ENCODE results near the gene CEP295NL.
A peak's percentile ranks its signal among the peaks of the same experiment; 100 is the strongest.
"Not testable (repeated sequence)": the region's sequence is repeated elsewhere in the genome, so short reads cannot be mapped to it uniquely, and the experiment has no call there.

Gene CEP295NL, protein sequence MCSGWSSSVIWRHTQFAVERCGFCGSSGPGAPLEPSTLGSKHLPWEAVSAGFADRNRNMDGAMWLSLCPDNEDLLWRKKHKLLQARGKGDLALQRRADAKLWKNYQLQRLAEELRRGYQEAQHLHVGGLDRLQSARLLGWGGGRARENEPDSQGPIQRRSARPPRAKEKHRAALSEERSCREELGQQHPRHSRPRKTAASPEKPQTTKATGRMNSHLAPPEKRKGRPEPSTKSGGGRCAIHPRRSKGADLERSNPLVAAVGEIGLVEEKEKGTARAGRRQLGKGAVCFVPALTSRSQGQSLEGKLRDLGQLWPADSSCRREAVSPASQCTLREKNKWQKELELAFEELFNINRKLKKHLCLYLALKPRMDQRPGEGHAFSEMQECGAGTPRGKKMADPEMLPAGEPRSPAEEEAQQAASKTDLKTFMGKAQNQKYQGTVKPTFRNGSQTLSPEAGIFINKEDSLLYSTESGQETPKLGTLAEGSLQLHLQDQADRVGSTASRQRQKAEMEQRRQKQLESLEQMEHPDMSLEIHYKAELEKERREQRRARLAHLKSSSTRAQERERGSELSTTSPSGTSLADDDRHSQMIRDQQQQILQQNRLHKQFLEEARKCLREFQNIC

DNA sequence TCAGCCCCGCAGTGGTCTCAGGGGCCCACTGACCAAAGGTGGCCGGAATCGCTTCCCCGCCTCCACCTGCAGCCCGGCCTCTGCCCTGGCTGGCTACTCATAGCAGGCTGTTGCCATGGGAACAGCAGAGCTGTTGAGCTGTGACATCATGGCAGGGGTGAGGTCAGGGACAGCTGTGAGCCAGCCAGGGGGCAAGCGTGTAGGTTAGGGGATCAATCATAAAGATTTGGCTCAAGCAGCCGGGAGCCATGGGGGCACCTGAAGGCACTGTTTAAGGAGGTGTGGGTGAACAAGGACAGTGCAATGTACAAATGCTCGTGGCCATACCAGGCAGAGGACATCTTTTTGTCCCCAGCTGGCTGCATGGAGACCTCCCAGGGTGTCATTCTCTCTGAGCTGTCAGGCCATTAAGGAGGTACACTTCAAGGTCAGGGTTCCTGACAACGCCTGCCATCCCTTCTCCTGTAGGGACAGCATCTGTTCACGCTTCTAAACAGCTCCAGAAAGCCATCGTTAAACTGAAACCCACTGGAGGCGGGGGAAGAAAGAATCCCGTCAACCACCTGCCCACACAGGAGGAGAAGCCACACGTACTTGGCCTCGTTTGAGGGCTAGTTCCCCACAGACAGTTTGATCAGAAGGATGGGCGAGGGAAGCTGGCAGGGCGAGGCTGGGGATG lies at the start of gene CEP295NL:
Gene CEP295NL, minus strand, starts transcription at position 101 of the 679 bp plus-strand sequence. CDS start 1,373 bp downstream, outside the sequence.
- DNase-seq: no peak

DNA sequence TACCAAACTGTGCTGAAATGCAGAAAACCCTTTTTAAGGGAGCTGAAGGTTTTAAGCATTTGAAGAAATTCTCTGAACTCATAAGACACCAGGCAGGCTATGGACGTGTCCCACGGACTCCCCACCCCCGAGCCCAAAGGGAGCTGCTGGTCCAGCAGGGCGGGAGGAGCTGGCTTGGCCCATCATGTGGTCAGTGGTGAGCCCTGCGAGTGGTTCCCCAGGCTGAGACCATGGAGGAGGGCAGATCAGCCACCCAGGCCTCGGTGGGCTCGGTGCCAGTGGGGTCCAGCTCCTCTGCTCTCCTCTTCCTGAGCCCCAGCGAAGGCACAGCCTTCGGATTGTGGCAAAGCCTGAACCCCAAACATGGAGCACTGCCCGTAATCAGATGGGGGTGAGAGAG lies 49.7 kb upstream of the CEP295NL start:
- no peak for DNase-seq

DNA sequence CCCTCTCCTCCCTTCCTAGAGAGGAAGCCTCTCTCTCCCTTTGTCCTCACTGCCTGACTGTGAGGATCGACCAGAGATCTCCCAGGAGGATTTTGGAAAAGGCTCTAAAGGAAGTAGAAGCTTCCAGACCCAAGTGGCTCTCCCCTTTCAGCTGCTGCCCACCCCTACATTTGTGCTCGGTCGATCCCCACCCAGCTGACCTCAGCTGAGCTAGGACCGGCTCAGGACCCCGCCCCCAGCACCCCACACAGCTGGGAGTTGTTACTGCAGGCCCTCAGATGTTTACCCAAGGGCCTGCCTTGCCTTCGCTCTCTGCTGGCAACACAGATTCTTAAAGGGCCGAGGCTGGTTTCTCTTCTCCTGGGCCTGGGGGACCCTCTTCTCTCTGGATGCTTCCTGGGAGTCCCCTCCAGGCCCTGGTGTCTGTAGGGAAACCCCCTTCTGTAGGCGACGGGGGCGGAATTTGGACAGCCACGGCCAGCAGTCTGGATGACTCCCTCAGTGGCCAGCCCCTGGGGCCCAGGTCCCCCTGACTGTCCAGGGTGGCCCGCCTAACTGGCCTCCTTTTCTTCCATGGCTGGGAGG lies 49.1 kb upstream of the CEP295NL start:
- no peak for DNase-seq

DNA sequence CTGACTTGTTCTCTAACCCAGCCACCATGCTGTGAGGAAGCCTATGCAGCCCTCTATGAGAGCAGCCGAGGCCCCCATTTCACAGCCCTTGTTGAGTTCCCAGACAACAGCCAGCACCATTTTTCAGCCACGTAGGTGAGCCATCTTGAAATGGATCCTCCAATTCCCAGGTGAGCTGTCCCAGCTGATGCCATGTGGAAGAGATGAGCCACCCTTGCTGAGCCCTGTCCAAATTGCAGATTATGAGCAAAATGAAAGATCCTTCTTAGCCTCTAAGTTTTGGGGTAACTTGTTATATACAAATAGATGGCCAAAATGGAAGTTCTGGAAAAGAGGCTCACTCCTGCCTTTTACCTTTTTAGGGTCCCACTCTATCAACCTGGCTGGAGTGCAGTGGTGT lies 47.9 kb upstream of the CEP295NL start:
- DNase-seq: no peak

DNA sequence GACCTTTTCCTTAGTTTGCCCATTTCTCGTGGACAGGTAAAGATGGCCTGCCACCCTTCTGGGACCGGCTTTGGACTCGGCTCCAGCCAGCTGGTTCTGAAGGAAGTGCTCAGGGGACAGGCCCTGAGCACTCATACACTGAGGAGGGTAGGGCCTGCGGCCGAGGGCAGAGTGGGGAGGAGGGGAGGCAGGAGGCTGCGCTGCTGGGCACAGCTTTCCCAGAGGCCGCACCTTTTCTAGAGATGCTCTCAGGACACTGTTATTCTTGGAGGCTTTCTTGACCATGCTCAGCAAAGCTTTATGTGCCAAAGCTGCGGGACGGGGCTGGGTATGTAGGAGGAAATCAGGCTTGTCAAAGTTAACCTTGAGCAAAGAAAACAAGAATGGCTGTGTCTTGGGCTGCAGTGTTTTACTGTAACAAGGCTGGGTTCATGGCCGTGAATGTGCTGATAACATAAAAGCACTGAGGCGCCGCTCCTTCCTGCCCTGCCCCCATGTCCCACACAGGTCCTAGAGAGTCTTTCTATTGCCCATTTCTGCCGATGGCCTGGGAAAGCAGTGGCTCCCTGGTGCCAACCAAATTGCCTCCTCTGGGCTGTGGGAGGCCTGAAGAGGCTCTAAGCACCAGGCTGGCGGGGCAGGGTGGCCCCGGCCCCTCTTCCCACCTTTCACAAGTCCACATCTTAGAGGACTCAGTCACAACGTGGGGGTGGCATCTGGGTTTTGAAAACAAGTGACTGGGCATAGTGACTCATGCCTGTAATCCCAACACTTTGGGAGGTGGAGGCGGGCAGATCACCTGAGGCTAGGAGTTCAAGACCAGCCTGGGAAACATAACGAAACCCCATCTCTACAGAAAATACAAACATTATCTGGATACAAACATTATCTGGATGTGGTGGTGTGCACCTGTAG lies 44.5 kb upstream of the CEP295NL start:
- no peak for DNase-seq

DNA sequence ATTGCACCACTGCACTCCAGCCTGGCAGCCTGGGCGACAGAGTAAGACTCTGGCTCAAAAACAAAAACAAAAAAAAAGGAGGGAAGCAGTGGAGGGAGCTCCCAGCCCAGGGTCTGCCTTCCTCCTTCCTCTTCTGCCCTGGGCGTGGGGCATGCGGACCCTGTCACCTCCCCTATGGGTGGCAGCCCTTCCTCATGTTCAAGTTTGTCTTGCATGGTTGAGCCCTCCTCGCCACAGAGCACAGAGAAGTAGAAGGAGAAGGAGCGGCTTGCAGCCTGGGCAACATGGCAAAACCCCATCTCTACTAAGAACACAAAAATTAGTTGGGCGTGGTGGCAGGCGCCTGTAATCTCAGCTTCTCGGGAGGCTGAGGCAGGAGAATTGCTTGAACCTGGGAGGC lies 43.6 kb upstream of the CEP295NL start:
- DNase-seq: no peak

DNA sequence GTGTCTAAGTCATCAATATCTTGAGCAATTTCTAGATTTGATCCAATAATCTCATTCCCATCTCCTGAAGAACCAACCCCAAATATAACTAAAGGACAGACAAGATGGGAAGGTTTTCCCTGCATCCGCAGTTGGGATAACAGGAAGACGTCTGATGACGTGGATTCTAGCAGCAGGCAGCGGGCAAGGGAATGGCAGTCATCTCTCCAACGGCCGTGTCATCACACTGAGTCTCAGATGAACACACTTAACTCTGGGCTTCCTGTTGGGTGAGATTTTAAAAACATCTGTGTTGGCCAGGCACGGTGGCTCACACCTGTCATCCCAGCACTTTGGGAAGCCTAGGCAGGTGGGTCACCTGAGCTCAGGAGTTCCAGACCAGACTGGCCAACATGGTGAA lies 43.1 kb upstream of the CEP295NL start:
- no peak for DNase-seq

DNA sequence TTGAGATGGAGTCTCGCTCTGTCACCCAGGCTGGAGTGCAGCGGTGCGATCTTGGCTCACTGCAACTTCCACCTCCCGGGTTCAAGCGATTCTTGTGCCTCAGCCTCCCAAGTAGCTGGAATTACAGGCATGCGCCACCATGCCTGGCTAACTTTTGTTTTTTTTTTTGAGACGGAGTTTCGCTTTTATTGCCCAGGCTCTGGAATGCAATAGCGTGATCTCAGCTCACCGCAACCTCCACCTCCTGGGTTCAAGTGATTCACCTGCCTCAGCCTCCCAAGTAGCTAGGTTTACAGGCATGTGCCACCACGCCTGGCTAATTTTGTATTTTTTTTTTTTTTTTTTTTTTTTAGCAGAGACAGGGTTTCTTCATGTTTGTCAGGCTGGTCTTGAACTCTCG lies 42.5 kb upstream of the CEP295NL start:
- not testable (repeated sequence) for DNase-seq

DNA sequence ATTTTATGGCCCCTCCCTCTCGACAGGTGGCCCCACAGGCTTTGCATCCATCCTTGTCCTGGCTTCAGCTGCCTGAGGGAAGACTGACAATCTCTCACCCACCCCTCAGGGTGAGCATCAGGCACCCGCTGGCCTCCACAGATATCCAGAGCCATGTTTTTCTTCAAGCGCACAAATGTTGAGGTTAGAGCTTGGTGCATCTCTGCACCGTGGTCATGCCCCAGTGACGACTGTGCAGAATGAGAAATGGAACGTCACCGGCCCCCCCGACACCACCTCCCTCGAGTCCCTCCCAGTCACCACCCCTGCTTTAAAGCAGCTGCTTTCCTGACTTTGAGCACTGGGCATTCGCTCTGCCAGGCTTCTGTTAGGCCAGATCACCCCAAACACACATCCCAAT lies 42.0 kb upstream of the CEP295NL start:
- no peak for DNase-seq

DNA sequence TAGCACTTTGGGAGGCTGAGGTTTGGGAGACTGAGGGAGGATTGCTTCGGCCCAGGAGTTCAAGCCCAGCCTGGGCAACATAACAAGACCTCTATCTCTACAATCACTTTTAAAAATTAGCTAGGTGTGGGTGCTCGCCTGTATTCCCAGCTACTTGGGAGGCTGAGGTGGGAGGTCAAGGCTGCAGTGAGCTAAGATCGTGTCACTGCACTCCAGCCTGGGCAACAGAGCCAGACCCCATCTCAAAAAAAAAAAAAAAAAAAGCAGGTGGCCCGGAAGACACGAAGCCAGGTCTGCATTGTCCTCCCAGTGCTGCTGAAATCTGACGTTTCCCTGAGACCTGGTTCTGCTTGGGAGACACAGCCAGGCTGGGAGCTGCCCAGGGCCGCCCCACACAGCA lies 41.0 kb upstream of the CEP295NL start:
- DNase-seq: no peak

DNA sequence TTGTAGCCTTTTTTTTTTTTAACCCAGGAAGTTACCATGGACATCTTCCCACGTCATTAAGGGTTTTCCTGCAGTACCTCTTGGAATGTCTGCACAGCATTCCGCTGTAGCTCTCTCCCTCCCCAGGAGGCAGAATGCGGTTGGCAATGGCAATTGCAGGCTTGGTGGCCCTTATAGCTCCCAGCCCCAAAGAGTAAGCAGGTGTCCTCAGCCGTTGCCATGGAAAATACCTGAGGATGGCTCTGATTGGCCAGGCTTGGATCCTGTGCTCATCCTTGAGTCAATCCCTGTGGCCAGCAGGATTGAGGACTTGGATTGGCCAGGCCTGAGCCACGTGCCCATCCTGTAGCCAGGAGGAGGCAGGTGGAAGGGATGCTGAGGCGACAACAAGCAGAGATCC lies 37.7 kb upstream of the CEP295NL start:
- DNase-seq: no peak

DNA sequence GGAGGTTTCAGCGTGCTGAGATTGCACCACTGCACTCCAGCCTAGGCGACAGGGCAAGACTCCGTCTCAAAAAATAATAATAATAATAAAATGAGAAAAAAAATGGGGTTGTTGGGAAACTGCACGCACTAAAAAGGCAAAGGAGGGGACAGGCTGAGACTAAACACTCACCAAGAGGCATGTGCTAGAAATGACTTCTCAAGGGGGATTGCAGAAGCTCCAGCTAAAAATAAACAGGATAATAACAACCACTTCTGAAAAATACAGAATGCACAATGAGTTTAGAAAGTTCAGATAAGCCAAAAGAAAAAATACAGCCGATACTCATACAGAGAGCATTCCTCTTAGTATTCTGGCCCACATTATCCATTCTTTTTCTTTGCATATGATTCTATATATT lies 37.3 kb upstream of the CEP295NL start:
- DNase-seq: no peak

DNA sequence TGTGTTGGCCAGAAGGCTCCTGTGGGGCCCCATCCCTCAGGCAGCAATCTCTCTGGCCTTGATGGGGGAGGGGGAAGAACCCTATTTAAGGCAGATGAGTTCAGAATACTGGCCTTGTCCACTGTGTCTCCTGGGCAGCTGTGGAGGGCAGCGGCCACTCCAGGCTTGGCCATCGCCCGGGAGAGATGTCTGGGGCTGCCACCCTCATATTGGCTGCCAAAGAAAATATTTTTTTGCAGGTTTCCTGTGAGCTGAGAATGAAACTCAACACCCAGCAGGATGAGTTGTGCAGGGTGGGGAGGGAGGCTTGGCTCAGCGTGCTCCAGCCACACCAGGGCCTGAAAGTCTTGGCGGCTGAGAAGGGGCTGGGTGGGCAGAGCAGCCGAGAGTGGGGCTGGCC lies 36.6 kb upstream of the CEP295NL start:
- DNase-seq: no peak

DNA sequence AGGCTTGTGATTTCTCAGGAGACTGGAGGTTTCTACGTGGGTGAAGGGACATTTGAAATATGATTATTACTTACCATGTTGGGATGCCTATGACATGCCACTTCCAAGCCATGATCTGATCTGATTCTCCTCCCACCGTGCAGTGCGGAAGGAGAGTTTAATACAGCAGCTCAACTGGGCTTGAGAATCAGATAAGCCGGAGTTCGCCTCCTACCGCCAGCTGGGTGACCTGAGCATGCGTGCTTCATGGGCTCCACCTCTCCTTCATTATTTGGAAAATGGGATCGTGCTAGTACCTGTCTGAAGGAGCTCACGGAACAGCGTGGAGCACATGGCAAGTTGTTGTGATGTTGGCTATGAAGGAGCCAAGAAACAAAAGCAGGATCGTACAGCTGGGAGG lies 34.6 kb upstream of the CEP295NL start:
- DNase-seq: no peak

DNA sequence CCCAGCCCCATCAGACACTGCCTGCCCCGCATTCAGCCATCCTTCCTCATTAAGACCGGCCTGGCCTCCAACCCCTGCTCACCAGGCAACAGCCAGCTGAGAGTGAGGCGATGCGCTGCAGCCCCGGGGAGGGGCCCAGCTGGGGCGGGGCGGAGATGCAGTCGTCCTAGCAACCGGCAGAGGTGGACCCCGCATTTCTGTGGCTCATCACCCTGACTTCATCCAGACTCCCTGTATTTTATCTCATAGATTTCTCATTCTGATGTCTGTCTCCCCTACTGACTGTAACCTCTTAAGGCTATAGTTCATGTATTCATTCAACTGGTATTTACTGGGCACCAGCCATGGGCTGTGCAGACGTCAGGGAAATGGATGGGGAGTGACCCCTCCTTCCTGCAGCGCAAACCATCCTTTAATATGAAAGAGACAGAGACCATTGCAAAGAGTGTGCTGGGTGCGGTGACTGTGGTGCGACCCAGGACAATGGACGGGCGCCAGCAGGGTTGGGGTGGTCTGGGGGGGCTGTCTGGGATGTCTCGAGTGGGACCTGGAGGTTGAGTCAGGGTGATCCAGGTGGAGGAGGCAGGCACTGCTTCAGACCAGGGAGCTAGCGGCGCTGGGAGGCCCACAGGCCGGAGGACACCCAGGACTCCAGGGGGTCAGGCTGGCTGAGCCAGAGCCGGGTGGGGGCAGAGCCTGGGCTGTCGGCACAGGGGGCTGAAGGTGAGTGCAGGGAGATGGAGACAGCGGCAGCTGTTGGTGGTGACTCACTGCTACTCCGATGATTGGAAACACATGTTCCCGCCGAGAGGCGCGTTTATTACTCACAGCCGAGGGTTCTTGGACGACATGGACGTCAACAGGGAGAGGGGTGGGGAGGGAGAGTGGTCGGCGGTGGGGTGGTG lies 32.7 kb upstream of the CEP295NL start:
- no peak for DNase-seq

DNA sequence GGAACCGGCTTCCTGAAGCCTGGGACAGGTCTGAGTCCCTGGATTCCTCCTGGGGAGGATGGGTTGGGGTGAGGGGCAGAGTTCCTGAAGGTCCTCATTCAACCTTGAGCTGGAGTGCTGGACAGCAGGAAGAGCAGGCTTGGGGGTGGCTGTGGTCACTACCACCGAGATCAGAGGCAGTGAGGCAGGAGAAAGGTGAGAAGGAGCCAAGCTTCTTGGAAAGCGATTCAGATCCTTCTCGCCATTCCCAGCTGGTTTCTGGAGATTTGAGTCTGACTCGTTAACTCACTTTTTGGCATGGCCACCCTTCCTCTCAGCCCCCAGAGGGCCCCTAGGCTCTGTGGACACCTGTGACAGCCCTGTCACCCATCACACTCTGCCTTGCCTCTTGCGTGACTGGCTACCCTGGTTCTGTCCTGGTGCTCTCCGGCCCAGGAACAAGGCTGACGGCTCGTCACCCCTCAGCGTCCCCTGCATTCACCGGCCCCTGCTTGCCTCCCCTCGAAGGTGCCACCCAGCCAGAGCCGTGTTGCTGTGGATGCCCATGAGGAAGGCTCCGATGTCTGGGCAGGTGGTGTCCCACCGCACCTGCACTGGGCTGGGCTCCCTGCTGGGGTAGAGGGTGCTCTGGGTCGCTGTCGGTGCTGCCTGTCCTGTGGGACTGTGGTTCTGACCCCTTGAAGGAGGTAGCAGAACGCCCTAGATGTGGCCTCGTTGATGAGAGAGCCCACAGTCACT lies 31.8 kb upstream of the CEP295NL start:
- no peak for DNase-seq

DNA sequence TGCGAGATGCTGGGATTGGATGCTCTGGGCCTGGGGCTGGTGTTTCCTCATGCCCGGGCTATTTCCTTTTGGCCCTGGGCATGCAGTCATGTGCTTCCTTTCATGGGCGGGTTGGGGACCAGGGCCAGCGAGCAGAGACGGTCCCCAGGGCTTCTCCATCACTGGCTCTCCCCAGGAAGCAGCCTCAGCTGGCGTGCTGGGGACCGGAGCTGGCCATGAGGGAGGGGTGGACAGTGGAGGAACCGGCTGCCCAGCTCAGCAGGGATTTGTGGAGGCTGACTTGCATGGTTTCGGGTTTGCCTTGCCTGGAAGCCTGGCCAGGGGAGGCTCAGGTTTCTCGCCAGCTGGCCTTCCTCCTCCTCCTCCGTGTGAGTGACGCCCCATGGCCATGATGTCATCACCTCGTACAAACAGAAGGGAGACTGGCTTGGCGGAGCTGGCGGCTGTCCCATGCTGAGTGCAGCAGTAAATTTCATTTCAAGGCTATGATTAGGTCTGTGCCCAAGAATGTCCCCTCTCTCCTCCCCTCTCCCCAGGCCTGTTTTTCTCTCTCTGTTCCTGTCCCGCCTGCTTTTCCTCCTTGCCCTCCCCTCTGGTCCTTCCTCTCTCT lies 31.1 kb upstream of the CEP295NL start:
- peak; percentile 84 for DNase-seq

DNA sequence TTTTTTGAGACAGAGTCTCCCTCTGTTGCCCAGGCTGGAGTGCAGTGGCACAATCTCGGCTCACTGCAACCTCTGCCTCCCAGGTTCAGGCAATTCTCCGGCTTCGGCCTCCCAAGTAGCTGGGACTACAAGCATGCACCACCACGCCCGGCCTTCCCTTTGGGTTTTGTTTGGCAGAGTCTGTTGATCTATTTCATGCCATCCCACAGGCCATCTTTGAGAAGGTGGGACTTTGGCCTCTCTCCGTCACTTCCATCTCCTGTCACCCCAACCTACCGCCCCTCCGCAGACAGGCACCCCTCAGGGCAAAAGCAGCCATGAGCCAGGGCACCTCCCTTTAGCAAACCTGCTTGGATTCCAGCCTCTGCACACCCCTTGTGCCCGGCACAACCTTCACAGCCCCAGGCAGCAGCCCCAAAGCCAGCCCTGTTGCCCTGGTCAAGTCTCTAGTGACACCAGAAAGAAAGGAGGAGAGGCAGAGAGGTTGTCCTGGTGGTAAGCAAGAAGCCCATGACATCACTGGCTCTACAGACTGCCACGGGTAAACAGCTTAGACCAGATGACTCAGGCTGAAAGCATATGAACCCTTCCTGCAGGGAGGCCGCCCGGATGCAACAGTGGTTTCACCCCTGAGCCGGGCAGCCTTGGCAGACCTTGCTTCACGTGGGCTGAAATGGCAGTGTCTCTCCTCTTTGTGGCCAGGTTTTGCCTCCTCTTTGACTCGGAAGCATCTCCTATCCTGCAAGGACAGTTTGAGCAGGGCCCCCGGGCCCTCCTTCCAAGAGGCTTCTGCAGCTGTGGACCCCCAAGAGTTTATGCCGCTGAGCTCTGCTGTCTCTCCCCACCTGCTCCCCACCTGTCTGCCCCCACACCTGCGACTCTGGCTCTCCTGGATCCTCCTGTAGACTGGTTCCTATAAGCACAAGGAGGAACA lies 30.3 kb upstream of the CEP295NL start:
- DNase-seq: no peak
